ENCODE results near the gene TLR3.

GRCh38 chr4:186132577-186133242, 63.8 kb downstream of the TLR3 start:
- TF ChIP-seq POLR2AphosphoS5 (IDR thresholded peaks at IDR 0.05; ENCODE audit: low read depth, low read length) (no peak), TAF1 (IDR thresholded peaks at IDR 0.05; ENCODE audit: low read depth, low read length) (no peak), POLR2A (IDR thresholded peaks at IDR 0.05; ENCODE audit: low read depth, low read length) (no peak), SPI1 (IDR thresholded peaks at IDR 0.05; ENCODE audit: low read depth, low read length) (no peak), POU2F2 (IDR thresholded peaks at IDR 0.05; ENCODE audit: low read depth, low read length) (no peak), PAX5 (IDR thresholded peaks at IDR 0.05; ENCODE audit: insufficient read depth, low read length, severe bottlenecking) (no peak)

Measured in GM12891 (cell line).